BJ (cell line): ENCODE results near the gene ARHGAP8. TPM values are rescaled to one million over a fixed set of nuclear protein-coding genes. Genes with fewer than 3 reads are reported as not detected.
"Not testable (repeated sequence)": the region's sequence is repeated elsewhere in the genome, so short reads cannot be mapped to it uniquely, and the experiment has no call there.

Source experiments
- CTCF ChIA-PET: fragments of 350-600 bp; formaldehyde crosslinking; extraction: SDS; loops from one replicate; lab custom pipeline; 2021; ENCODE audit warnings: antibody characterized with exemption, inconsistent platforms; lab: Yijun Ruan, JAX
- POLR2A ChIA-PET: fragments of 300-600 bp; sonication (Branson Sonifier 250); formaldehyde crosslinking; extraction: SDS; loops from one replicate; lab custom pipeline; 2021; ENCODE audit warnings: antibody characterized with exemption; lab: Charles Lee
- DNase-seq: peaks from one replicate; pipeline ENCODE4 v3.0.0-alpha.2; 2011; ENCODE audit warnings: low read depth
- H3K27me3 ChIP-seq: 2 replicates; pipeline ENCODE4 v1.6.0; 2011; ENCODE audit warnings: low read length; ENCODE audit not compliant: control insufficient read depth, insufficient read depth
- H3K36me3 ChIP-seq: 2 replicates; pipeline ENCODE4 v1.5.1; 2011; ENCODE audit warnings: low read length; ENCODE audit not compliant: control insufficient read depth, insufficient read depth
- H3K4me3 ChIP-seq: 2 replicates; pipeline ENCODE4 v1.5.1; 2011; ENCODE audit warnings: low read depth, mild to moderate bottlenecking, control low read depth, low read length
- polyA plus RNA-seq: library from polyadenylated mRNA; depleted of rRNA; stranded (reverse); fragments of >200 nt; gene quantifications from 2 replicates; pipeline ENCODE4 v1.2.3, GENCODE V29; 2011
- TF ChIP-seq, protein P1 (sequence below): IDR thresholded peaks from 2 replicates; pipeline ENCODE4 v1.5.1; 2011; ENCODE audit warnings: low read depth, mild to moderate bottlenecking, control low read depth, inconsistent platforms, low read length, moderate library complexity; ENCODE audit not compliant: insufficient read depth

ARHGAP8 gene
- polyA plus RNA-seq, 1 experiment, result 0.39 TPM

DNA sequence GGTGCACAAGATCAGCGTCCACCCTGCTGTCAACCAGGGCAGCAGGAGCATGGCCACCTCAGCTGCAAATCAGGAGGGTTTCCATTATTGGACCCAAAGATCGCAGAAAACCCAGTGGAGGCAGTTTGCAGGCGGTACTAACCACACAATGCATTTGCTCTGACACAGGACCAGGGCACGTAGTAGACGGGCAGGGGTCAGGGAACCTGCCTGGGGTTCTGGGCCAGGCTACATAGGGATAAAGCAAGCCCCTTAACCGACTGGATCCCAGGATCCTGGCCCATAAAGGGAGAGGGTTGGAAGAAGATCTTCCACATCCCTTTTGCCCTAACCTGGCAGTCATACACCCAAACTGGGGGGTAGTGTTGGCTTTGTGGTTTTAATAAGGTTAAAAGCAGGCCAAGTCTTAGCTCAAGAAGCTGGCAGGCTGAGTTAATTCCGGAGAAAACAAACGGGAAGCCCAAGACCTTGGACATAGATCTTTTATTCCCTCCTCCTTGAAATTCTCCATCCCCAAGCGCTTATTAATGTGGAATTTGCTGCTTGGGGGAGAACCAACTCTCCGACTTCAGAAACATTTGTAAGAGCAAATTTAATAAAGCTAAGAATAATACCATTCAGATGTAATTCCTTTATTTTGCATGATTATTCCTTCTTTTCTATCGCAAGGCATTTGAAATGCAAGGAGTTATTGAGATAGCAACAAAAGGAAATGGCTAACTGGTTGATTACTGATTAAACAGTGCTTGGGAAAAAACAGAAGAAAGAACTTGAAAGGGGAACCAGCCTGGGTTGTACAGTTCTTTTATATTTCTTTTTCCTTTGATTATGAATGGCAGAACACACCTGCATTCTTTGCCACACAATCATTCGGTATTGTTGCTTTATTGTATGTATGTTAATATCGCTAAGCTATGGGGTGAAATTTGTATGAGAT, 6.3 kb upstream of the ARHGAP8 start:
- TF ChIP-seq, protein P1, sequence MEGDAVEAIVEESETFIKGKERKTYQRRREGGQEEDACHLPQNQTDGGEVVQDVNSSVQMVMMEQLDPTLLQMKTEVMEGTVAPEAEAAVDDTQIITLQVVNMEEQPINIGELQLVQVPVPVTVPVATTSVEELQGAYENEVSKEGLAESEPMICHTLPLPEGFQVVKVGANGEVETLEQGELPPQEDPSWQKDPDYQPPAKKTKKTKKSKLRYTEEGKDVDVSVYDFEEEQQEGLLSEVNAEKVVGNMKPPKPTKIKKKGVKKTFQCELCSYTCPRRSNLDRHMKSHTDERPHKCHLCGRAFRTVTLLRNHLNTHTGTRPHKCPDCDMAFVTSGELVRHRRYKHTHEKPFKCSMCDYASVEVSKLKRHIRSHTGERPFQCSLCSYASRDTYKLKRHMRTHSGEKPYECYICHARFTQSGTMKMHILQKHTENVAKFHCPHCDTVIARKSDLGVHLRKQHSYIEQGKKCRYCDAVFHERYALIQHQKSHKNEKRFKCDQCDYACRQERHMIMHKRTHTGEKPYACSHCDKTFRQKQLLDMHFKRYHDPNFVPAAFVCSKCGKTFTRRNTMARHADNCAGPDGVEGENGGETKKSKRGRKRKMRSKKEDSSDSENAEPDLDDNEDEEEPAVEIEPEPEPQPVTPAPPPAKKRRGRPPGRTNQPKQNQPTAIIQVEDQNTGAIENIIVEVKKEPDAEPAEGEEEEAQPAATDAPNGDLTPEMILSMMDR, result no peak
- no peak for DNase-seq
- Histone ChIP-seq H3K4me3 (no peak overlapping the region), H3K27me3 (peaks cover 9% of the 10 kb centered on the region), H3K36me3 (no peaks in the 10 kb centered on the region)
- ChIA-PET CTCF (interaction anchor here (1.0 to 1.5 kb wide), 3 partner anchors 10 to 61 kb away, joined by 3 to 4 read pairs (median 3); no protein-coding TSS in a partner anchor), POLR2A (no interaction called here)

DNA sequence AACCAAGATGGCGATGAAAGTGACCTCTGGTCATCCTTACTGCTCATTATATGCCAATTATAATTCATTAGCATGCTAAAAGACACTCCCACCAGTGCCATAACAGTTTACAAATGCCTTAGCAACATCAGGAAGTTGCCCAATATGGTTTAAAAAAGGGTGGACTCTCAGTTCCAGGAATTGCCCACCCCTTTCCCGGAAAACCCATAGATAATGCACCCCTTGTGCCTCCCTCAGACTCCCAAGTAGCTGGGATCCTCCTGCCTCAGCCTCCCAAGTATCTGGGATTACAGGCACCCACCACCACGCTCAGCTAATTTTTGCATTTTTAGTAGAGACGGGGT, 4.6 kb upstream of the ARHGAP8 start:
- DNase-seq, POLR2A ChIA-PET, H3K4me3 ChIP-seq, H3K36me3 ChIP-seq: not testable (repeated sequence)
- H3K27me3 ChIP-seq, result peaks cover 11% of the 10 kb centered on the region
- CTCF ChIA-PET, result interaction anchor here (0.6 to 1.1 kb wide), 2 partner anchors 11 to 50 kb away, joined by 3 read pairs; no protein-coding TSS in a partner anchor

DNA sequence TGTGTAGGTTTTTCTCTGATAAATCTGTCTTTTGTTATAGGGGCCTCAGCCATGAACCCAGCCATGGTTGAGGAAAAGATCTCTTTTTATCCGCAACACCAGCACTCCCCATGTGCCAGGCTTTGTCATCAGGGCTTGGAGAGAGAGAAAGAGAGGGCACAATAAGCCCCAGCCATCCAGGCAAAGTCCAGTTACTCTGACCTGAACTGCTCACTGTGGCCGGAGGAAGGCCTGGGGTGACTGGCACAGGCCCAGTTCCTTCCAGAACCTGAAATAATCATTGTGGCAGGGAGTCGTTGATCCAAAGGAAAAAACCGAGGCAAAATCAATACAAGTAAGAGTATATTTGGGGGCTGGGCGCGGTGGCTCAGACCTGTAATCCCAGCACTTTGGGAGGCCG, 3.9 kb upstream of the ARHGAP8 start:
- TF ChIP-seq, protein P1, result no peak
- DNase-seq, result no peak
- Histone ChIP-seq H3K4me3 (no peak overlapping the region), H3K27me3 (peaks cover 14% of the 10 kb centered on the region), H3K36me3 (no peaks in the 10 kb centered on the region)
- ChIA-PET POLR2A (no interaction called here), CTCF (interaction anchor here (1.1 kb wide), 1 partner anchor 12 kb away, joined by 3 read pairs; no protein-coding TSS in a partner anchor)

DNA sequence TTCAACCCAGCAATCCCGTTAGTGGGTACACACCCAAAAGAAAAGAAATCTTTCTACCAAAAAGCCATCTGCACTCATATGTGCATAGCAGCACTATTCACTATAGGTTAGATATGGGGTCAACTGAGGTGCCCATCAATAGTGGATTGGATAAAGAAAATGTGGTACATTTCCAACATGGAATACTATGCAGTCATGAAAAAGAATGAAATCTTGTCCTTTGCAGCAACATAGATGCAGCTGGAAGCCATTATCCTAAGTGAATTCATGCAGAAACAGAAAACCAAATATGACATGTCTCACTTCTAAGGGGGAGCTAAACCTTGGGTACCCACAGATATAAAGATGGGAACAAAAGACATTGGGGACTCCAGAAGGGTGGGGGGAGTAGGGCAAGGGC, 1.9 kb upstream of the ARHGAP8 start:
- CTCF ChIA-PET, result interaction anchor here (1.4 kb wide), 1 partner anchor 12 kb away, joined by 3 read pairs; no protein-coding TSS in a partner anchor
- peaks cover 20% of the 10 kb centered on the region for H3K27me3 ChIP-seq
- DNase-seq, result no peak
- no peaks in the 10 kb centered on the region for H3K36me3 ChIP-seq
- POLR2A ChIA-PET, result no interaction called here
- H3K4me3 ChIP-seq, result no peak overlapping the region
- TF ChIP-seq, protein P1, result no peak

DNA sequence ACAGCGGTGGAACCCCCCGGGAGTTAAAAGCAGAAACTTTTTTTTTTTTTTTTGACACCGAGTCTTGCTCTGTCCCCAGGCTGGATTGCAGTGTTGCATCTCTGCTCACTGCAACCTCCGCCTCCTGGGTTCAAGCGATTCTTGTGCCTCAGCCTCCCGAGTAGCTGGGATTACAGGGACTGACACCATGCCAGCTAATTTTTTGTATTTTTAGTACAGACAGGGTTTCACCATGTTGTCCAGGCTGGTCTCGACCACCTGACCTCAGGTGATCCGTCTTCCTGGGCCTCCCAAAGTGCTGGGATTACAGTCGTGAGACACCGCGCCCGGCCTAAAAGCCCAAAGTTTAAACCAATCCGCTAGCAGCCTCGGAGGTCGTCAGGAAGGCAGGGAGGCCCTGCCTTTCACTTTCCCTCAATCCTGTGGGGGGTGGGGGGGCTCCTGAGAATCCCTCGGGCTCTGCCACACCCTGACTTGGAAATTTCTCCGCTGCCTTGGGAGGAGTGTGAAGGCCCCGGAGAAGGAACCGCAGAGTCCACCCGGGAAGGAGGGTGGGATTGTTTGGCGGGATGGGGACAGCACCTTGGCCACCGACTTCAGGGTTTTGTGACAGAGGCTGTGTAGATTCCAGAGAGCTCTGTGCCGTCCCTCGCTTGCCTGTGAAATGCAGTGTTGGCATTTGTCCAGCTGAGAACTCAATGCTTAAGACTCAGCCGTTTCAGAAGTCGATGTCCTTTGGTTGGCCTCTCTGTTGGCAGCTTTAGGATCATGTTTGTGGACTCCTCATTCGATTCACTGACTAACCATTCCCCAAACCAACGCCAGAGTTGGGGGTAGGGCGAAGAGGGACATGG, 1.0 kb downstream of the ARHGAP8 start:
- CTCF ChIA-PET, result no interaction called here
- DNase-seq, result no peak

More for the DNA sequence above, 1.0 kb downstream of the ARHGAP8 start:
- POLR2A ChIA-PET, result no interaction called here
- TF ChIP-seq, protein P1, result no peak
- no peaks in the 10 kb centered on the region for H3K36me3 ChIP-seq
- H3K27me3 ChIP-seq, result peaks cover 14% of the 10 kb centered on the region
- H3K4me3 ChIP-seq, result no peak overlapping the region
